GM21717 (cell line): ENCODE results near the gene STX16.
A peak's percentile ranks its signal among the peaks of the same experiment; 100 is the strongest.

ENCODE experiments used
- ATAC-seq: cut with Tn5 transposase; IDR thresholded peaks from one replicate; pipeline ENCODE4 v1.9.1; 2021; ENCODE audit warnings: mild to moderate bottlenecking, moderate library complexity; ENCODE audit not compliant: unreplicated experiment

Gene STX16

DNA sequence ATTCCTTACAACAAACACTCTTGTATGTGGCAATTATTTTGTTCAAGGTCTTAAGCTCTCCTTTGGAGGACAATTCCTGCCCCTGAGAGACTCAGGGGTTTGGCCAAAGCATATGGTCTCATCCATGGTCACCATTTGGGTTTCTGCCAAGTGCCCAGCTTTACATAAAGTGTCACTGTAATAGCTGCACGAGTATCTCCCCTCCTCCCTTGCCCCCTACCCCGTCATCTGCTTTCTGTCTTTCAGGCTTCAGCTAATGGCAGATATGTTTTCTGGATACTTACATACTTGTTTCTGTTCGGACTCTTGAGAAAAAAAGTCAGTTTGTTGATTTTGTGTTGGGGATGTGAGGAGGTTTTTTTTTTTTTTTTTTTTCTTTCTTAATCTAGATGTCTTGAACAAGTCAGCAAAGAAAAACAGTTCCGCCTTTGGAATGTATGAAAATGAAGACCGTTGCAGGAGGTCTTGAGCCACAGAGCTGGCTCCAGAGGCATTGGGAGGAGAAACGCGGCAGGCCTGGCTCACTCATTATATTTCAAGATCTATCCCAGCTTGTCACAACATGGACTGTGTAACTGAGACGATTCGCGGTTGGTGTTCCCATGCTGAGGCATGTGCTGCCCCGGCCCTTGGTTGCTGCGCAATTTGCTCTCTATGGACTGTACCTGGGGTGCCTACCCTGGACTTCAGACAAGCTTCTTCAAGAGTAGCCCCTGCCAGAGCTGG lies 32.6 kb upstream of the STX16 start:
- no peak for ATAC-seq

DNA sequence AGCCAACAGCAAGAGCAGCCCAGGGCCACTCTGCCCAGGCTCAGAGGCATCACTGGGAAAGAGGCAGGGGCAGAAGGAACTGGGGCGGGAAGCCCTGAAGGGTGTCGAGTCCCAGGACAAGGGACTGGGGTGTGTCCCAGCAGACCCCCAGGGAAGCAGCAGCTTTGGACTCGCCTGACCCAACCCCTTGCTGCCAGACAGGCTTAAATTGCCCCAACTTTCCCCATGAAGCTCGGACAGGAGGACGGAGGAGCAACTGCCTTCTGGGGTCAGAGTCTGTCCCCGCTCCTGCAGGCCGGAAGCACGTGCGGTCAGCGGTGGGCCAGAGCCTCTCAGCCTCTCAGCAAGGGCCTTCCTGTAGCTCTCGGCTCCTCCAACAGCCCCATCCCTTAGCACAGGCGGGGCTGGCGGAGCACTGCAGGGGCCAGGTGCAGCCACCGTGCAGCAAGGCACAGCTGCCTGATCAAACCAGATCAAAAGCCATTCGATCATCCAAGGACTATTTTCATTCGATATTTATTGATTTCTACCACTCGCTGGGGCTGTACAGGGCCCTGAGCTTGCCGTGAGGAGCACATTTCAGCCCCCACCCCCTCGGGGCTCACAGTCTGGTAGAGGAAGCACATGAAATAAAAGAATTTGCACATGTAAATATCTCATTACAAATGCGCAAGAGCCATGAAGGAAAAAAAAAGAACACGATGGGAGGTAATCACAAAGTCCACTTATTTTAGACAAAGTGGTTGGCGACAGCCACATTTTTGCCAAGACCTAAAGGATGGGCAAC lies 31.8 kb upstream of the STX16 start:
- ATAC-seq, result no peak

DNA sequence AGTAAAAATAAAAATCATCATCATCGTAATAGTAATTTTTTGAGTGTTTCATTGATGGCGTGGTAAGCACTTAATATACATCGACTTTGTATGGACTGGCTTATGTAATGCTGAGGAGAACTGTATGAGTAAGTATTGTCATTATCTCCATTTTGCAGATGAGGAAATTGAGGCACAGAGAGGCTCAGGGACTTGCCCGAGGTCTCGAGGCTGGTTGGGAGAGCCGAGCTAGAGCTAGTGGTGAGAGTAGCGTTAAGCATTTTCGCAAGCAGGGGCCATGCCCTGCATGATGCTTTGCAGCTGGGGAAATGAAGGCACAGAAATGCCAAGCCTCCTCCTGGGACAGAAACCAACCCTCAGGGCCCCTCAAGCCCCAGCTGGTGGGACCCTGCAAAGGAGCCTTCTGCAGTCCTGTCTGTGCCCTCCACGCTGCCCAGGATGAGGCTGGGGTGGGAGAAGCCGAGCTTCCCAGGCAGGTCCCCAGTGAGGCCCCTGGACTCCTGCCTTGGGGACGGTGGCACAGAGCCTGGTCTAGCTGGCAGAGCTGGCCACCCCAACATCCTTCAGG lies 31.1 kb upstream of the STX16 start:
- ATAC-seq, result no peak

DNA sequence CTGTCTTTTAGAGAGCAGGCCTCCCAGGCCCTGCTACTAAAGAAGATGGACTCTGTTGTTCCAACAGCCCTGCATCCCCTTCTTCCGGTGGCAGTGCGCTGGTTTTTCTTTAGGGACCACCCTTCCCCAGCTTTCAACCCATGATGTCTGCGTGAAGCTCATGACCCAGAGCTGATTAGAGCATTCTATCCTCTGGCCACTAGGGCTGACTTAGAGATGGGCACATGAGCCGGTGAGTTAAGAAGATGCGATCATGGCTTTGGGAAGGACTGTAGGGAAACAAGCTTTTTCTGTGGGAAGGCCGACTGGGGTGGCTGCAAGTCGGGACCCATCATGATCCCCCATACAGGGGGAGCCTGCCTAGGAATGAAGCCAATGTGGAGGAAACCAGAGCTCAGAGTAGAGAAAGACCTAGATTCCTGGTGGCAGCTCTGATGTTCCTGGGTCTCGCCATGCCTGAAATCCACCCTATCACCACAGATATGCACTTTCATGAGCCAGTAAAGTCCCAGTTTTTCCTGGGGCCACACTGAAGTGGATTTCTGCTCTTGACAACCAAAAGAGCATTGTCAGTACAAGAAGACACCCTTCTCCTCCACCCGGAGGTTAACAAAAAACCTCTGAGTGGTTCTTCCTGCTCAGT lies 29.1 kb upstream of the STX16 start:
- no peak for ATAC-seq

DNA sequence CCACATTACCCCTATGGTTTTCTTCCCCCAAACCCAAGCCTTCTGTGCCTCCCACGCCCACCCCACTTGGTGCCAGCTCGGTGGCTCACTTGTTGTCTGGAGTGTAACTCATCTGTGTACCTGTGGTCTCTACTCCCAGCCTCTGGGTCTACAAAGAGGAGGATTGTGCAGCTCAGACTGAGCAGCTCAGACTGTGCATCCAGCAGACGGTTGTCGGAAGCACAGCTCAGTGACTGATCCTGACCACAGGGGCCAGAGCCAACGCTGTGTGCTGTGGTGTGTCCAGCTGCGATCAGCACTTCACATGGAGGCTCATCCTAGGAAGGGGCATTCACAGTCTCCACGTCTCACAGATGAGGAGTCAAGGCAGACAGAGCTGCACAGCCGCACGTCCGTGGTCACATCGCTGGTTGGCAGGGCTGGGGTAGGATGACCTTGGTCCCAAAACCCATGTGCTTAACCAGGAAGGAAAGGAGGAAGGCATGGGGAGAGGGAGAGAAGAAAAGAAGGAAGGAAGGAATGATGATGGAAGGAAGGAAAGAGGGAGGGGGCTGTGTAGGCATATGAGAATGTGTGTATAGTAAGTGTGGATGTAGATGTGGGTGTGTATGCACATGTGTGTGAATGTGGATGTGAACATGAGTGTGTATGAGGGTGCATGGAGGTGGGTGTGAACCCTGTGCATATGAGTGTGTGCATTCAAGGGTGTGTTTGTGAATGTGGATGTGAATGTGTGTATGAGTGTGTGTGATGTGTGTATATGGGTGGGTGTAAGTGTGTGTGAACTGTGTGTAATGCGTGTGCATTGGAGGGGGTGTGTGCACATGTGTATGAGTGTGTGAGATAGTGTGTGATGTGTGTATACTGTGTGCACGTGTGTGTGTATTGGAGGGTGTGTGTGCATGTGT lies 28.2 kb upstream of the STX16 start:
- no peak for ATAC-seq

DNA sequence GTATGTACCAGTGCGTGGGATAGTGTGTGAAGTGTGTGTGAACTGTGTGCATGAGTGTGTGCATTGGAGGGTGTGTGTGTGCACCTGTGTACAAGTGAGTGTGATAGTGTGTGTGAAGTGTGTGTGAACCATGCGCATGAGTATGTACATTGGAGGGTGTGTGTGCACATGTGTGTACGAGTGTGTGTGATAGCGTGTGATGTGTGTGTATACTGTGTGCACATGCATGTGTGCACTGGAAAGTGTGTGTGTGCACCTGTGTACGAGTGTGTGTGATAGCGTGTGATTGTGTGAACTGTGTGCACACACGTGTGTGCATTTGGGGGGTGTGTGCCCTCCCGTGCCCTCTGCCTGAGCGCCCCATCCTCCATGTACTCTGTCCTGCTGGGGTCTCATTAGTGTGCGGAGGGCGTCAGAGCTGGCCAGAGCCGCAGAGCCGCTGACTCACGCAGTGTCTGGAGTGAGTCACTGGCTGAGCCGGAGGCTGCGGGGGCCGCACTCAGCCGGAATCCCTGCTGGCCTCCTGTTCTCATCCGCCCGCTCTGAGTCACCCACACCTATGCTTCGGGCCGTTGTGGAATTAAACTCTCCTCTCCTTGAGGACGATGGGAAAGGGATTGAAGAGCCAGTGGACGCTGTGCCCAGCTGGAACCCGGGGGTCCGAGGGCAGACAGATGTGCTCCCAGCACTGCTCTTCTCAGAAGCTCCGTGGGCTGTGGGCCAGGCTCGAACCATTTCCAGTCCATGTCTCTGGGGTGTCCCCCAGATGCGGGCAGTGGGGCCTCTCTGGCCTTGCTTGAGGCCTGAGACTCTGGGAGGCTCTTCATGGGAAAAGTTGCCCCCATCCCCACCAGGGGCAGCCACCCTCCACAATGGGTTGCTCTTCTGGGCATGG lies 27.3 kb upstream of the STX16 start:
- ATAC-seq, result no peak

DNA sequence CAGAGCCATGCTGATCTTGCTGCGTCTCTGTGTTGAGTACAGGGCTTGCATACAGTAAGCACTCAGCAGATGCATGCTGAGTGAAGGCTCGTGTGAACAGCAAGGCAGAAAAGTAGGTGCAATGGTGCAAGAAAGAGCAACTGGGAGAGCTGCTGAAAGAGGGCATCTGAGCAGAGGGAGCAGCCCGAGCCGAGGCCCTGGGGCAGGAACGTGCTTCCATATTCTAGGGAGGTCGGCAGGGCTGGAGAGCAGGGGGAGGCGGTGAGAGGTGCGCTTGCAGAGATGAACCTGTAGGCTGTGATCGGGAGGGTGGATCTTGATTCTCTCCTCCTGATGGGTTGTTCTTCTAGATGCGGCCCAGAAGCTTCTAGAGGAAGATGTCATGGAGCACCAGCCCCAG lies 26.4 kb upstream of the STX16 start:
- ATAC-seq, result no peak

DNA sequence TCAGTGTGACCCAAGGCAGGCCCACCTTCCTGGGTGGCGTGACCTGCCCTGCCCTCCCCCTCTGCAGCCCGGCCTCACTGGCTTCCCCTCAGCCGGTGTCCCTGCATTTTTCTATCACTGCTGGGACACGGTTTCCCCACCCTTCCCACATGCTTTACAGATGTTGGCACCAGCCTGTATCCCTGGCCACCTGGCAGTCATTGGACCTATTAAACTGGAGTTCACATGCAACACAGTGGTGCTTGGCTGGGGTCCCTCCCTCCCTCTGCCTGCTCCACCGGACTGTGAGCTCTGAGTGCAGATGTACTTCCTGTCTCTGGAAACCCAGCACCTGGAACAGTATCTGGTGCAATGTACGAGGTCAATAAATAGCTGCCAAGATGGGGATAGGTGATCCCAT lies 25.5 kb upstream of the STX16 start:
- ATAC-seq, result no peak

DNA sequence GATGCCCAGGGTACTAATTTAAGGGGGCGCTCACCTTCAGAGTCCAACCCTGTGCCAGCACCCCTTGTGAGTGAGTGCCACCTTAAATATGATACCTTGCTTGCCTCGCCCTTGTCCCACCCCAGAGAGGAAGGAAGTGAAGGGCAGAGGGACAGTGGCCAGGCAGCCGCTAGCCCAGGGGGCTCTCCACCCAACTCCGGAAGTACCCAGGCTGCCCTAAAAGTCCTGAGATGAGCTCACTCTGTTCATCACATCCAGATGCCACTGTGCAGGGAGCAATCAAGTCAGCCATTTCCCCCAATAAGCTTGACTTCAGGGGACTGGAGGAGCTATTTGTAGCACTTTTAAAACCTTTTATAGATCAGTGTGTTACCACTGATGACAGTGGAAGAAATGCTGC lies 25.0 kb upstream of the STX16 start:
- ATAC-seq, result no peak

DNA sequence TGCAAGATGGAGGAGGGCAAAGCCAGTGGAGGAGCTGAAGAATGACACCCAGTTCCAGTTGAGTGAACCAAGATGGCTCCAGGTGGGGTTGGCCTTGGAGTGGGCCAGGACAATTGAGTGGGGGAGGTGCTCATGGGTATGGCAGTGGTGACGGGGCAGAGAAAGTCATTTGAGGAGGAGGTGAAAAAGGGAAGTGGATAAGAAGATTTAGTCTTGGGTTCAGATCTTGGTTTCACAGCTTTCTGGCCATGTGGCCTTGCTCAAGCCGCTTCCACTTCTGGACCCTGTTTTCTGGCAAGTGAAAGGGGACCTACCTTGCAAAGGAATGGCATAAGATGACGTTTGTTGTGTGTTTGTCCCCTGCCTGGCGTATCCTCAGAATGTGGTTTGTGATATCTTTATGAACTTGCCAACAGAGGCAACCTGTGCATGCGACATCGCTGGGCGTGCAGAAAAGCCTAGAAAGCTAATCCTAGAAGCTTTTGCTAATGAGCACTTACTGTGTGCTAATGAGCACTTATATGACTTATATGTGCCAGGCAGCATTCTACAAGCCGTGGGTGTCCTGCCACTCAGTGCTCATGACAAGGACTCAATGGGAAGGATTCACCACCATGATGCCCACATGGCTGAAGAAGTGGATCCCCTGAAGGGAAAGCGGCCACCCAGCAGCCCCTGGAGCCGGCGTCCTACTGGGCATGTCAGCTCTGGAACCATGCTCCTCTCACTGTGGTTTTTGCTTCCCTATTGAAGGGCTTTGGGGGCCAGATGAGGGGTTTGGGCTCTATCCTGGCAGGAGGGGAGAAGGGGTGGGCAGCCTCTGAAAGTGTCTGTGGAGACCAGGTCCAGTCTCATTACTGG lies 23.6 kb upstream of the STX16 start:
- peak; percentile 50 for ATAC-seq

DNA sequence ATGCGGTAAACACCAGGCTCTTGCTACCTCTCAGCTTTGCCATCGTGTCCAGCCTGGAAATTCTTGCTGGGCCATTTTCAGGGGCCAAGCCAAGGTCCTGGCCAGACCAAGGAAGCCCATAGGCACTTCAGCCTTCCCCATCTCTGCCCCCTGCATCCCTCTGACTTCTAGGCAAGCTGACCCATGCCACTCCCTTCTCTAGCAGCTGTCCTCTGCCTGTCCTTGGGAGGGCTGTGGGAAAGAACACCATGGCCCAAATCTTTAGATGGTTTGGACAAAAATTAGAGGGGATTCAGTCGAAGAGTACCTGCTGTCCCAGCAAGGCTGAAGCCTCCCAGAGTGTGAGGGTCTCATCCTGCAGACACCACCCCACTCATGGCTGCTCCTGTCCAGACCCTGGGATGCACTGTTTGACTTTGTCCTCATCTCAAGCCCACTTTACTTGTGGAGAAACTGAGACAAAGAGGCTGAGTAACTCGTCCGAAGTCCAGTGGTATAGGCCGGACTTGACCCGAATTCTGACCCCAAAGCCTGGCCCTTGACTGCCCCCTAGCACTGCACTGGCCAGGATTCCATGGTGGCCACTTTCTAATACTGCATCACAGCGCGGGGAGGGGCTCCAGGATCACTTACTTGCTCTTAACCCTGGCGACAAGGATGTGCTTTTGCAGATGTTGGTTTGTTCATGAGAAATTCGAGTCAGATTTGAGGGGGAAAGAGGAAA lies 22.4 kb upstream of the STX16 start:
- ATAC-seq, result no peak

DNA sequence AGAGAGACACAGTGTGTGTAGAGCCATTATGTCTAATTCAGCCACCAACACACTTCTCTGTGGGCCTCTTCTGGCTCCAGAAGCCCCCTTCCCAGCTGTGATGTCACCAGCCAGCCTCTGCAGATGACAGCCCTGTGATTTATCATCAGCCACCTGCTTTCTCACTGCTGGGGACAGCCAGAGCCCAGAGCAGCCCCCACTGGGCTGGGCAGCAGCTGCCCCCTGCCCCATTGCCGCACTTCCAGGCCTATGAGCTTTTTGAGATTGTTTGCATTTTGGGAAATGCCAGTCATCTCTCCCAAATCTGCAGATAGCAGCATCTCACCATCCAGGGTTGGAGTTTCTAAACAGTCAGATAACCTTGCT lies 21.9 kb upstream of the STX16 start:
- no peak for ATAC-seq

DNA sequence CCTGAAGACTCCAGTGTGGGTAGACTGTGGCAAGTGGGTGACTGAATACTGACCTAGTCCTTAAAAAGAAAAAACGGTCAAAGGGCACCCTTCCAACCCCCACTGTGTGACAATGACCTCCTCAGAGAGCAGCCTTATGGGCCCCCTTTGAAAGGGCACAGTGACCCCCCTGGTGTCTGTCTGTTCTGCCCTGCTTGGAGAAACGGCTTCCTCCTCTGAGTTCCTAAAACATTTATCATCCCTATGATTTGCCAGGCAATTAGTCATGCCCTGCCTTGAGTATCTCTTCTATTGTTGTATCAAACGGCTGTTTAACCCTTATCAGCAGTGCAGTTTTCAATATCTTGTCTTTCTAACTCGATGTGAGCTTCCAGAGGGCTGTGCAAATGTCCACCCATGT lies 21.0 kb upstream of the STX16 start:
- ATAC-seq, result no peak

DNA sequence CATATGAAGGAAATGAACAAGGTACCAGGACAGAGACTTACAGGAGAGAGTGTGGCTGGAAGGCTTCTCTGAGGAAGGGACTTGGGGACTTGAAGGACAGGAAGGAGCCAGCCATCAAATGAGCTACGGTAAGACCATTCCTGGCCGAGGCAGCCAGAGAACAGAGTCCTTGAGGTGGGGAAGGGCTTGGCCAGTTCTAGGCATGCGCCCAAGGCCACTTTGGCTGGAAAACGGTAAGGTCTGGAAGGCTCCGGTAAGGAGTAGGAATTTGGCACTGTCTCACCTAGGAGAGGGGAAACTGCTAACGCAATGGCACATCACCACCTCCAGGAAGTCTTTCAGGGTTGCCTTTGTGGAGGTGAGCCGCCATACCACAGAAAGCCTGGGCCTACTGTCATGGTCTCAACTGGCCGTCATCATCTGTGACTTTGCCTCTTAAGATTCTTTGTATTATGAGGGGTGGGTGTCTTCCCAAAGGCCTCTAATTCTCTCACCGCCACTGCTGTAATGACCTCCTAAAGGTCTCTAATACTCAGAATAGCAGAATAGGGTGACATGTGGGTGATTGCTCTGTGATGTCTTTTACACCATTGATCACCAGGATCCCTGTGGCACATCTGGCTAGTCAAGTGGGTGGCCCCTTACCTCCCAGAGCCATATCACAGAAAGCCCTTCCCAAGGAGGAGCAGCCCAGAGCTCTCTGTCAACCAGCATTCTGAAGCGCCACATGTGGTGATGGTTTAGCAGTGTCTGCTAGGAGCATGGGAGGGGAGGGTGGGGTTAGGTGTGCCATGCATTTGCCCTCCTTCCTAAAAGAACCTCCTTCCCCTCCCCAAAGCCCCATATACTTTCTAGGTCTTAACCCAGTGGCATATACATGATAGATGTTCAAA lies 17.7 kb upstream of the STX16 start:
- no peak for ATAC-seq

DNA sequence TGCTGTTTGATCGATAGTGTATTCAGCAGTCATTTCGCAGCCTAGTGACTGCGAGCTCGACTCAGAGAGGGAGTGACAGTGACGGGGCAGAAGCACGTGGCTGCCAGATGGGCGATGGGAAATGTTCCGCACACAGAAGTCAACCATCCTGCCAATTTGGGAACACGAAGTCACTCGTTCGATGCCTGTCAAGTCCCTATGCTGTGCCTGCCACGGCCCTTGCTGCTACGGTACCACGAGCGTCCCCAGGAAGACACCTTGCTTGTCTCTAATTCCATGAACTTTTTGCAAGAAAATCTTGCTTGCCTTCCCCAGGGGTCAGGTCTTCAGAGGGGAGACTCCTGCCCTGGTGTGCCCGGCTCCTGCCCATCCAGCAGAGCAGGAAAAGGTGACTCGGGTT lies 17.0 kb upstream of the STX16 start:
- no peak for ATAC-seq

DNA sequence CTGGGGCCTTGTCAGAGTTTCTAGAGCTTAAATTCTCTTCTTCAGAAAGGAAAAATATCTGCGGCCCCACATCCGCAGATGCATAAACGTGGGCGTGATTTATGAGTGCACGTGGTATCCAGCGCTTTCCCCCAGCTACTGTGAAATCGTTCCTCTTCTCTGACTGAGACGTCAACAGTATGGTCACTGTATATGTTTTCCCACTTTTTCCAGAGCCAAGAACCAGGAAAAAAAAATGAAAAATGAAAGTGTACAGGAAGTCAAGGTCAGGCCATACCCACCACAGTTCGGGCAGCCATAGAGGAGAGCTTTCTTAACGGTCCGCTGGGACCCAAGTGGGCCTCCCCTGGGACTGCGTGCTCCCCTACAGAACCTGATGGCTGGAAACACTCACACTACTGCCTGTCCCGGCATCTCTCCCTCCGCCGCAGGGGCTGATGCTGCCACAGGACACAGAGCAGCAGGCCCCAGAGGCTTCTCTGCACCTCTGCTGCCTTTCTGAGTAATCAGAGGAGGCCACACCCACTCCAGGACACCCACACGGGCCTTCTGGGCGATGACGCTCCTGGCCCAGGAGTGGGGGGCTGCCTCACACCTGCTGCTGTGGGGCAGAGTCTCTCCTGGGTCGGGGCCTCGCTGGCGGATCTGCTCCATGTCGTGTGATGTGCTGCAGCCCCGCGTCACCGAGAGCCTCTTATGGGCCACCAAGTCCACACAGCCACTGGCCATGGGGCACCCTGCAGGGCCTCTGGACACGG lies 16.4 kb upstream of the STX16 start:
- ATAC-seq, result no peak

DNA sequence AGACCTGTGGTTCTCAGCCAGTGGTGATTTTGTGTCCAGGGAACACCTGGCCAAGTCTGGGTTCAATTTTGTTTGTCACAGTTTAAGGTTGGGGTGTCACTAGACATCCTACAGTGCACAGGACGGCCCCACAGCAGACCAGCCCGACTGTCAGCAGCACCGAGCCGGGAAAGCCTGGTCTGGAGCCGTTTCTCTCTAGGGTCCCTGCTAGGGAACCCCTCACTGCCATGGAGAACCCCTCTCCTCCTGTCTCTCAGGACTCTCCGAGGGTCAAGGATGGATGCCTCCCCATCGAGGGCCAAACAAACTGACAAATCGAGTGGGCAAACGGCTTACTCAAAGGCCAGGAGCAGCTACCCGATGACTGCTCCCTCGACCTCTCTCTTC lies 15.8 kb upstream of the STX16 start:
- no peak for ATAC-seq
